GM12878 (cell line): ENCODE results near the gene KHDRBS1. TPM values are rescaled to one million over a fixed set of nuclear protein-coding genes. Genes with fewer than 3 reads are reported as not detected.

ENCODE experiments used
- BRCA1 ChIP-seq: IDR thresholded peaks from 2 replicates; pipeline ENCODE4 v1.6.1; 2011; ENCODE audit warnings: low read depth, low read length, improper control_type of control experiment
- CBX3 ChIP-seq: fragments of 200-600 bp; sonication (generic); IDR thresholded peaks from 2 replicates; pipeline ENCODE4 v1.6.1; 2016; ENCODE audit warnings: low read depth, borderline replicate concordance
- HDAC6 ChIP-seq: fragments of 200-600 bp; sonication (generic); IDR thresholded peaks from one replicate; pipeline ENCODE4 v1.8.0; 2017; ENCODE audit warnings: antibody characterized with exemption; ENCODE audit not compliant: unreplicated experiment
- MEF2B ChIP-seq: fragments of 450-650 bp; IDR thresholded peaks from 2 replicates; pipeline ENCODE4 v1.6.1; 2018; ENCODE audit warnings: mild to moderate bottlenecking, moderate library complexity; ENCODE audit not compliant: partially characterized antibody, poor library complexity, severe bottlenecking
- PAX5 ChIP-seq: IDR thresholded peaks from 2 replicates; pipeline ENCODE4 v1.6.1; 2011; ENCODE audit warnings: low read depth, low read length, borderline replicate concordance
- polyA plus RNA-seq, 11 experiments: library from polyadenylated mRNA; depleted of rRNA in 4 of 11; unstranded in 6 of 11; stranded (reverse) in 5 of 11; fragments of >200 nt; fragmentation: Nextera tagmentation in 4 of 11; fragmentation: Illumina TruSeq in 1 of 11; extraction: Ambion mirVana in 4 of 11; extraction: Trizol in 1 of 11; gene quantifications; 1 replicate in 1 of 11; 2 replicates in 10 of 11; pipeline versions ENCODE4 v1.2.1 to v1.2.3, GENCODE V29; 2011 to 2016; ENCODE audit warnings: inconsistent platforms in 2 of 11, missing spikeins in 2 of 11, low read depth in 1 of 11
- total RNA-seq, 4 experiments: library from RNA; depleted of rRNA in 3 of 4; stranded (reverse); fragments of >200 nt in 3 of 4; fragmentation: Illumina TruSeq in 1 of 4; extraction: Trizol in 1 of 4; gene quantifications; 2 replicates each; pipeline versions ENCODE4 v1.2.1 to v1.2.3, GENCODE V29; 2013 to 2021
- TF ChIP-seq, protein P1 (sequence below): fragments of 450-650 bp; IDR thresholded peaks from 2 replicates; pipeline ENCODE4 v1.6.1; 2017; ENCODE audit warnings: mild to moderate bottlenecking, moderate library complexity
- TF ChIP-seq, protein P2 (sequence below): fragments of 450-650 bp; IDR thresholded peaks from 2 replicates; pipeline ENCODE4 v1.6.1; 2017; ENCODE audit warnings: mild to moderate bottlenecking
- TF ChIP-seq, protein P3 (sequence below): IDR thresholded peaks from 2 replicates; pipeline ENCODE4 v1.6.1; 2012; ENCODE audit warnings: improper control_type of control experiment, low read depth, low read length; ENCODE audit not compliant: insufficient replicate concordance
- TF ChIP-seq, protein P4 (sequence below), 3 experiments: IDR thresholded peaks in 2 of 3; conservative IDR thresholded peaks in 1 of 3; 2 replicates each; pipeline ENCODE4 v1.5.1; 2011; ENCODE audit warnings: low read depth in 3 of 3, low read length in 3 of 3, mild to moderate bottlenecking in 3 of 3, control low read depth in 2 of 3, moderate library complexity in 2 of 3, inconsistent platforms in 1 of 3, mixed read lengths in 1 of 3; ENCODE audit not compliant: control insufficient read depth in 2 of 3, insufficient read depth in 1 of 3; ENCODE audit errors: extremely low read depth in 1 of 3

Gene KHDRBS1
- total and polyA plus RNA-seq, 10 of the 15 experiments (the other 5 are each of a cell fraction or from before 2014, with no cell fraction given) = 42.5 to 204 (median 96.0) TPM

DNA sequence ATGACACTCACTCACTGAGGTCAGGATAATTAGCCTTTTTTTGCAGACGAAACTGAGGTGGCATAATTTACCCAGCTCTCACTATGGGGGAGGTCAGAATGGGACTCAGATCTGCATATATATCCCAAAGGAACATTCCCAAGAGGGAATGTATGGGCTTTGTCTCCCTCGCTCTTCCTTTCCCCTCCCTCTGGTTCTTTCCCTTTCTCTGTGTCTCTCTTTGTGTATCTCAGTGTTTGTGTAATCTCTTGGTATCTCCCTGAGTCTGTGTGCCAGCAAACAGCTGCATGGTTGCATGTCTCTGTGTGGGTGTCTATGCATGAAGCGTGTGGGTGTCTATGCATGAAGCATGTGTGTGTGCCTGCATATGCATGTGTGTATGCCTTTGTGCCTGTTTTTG lies 63.8 kb downstream of the KHDRBS1 start (continued):
- TF ChIP-seq, protein P1, sequence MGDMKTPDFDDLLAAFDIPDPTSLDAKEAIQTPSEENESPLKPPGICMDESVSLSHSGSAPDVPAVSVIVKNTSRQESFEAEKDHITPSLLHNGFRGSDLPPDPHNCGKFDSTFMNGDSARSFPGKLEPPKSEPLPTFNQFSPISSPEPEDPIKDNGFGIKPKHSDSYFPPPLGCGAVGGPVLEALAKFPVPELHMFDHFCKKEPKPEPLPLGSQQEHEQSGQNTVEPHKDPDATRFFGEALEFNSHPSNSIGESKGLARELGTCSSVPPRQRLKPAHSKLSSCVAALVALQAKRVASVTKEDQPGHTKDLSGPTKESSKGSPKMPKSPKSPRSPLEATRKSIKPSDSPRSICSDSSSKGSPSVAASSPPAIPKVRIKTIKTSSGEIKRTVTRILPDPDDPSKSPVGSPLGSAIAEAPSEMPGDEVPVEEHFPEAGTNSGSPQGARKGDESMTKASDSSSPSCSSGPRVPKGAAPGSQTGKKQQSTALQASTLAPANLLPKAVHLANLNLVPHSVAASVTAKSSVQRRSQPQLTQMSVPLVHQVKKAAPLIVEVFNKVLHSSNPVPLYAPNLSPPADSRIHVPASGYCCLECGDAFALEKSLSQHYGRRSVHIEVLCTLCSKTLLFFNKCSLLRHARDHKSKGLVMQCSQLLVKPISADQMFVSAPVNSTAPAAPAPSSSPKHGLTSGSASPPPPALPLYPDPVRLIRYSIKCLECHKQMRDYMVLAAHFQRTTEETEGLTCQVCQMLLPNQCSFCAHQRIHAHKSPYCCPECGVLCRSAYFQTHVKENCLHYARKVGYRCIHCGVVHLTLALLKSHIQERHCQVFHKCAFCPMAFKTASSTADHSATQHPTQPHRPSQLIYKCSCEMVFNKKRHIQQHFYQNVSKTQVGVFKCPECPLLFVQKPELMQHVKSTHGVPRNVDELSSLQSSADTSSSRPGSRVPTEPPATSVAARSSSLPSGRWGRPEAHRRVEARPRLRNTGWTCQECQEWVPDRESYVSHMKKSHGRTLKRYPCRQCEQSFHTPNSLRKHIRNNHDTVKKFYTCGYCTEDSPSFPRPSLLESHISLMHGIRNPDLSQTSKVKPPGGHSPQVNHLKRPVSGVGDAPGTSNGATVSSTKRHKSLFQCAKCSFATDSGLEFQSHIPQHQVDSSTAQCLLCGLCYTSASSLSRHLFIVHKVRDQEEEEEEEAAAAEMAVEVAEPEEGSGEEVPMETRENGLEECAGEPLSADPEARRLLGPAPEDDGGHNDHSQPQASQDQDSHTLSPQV = no peak
- TF ChIP-seq, protein P2, sequence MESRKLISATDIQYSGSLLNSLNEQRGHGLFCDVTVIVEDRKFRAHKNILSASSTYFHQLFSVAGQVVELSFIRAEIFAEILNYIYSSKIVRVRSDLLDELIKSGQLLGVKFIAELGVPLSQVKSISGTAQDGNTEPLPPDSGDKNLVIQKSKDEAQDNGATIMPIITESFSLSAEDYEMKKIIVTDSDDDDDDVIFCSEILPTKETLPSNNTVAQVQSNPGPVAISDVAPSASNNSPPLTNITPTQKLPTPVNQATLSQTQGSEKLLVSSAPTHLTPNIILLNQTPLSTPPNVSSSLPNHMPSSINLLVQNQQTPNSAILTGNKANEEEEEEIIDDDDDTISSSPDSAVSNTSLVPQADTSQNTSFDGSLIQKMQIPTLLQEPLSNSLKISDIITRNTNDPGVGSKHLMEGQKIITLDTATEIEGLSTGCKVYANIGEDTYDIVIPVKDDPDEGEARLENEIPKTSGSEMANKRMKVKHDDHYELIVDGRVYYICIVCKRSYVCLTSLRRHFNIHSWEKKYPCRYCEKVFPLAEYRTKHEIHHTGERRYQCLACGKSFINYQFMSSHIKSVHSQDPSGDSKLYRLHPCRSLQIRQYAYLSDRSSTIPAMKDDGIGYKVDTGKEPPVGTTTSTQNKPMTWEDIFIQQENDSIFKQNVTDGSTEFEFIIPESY = no peak
- no peak for TF ChIP-seq HDAC6
- TF ChIP-seq CBX3 = no peak
- no peak for TF ChIP-seq BRCA1
- no peak for TF ChIP-seq MEF2B
- TF ChIP-seq, protein P3, sequence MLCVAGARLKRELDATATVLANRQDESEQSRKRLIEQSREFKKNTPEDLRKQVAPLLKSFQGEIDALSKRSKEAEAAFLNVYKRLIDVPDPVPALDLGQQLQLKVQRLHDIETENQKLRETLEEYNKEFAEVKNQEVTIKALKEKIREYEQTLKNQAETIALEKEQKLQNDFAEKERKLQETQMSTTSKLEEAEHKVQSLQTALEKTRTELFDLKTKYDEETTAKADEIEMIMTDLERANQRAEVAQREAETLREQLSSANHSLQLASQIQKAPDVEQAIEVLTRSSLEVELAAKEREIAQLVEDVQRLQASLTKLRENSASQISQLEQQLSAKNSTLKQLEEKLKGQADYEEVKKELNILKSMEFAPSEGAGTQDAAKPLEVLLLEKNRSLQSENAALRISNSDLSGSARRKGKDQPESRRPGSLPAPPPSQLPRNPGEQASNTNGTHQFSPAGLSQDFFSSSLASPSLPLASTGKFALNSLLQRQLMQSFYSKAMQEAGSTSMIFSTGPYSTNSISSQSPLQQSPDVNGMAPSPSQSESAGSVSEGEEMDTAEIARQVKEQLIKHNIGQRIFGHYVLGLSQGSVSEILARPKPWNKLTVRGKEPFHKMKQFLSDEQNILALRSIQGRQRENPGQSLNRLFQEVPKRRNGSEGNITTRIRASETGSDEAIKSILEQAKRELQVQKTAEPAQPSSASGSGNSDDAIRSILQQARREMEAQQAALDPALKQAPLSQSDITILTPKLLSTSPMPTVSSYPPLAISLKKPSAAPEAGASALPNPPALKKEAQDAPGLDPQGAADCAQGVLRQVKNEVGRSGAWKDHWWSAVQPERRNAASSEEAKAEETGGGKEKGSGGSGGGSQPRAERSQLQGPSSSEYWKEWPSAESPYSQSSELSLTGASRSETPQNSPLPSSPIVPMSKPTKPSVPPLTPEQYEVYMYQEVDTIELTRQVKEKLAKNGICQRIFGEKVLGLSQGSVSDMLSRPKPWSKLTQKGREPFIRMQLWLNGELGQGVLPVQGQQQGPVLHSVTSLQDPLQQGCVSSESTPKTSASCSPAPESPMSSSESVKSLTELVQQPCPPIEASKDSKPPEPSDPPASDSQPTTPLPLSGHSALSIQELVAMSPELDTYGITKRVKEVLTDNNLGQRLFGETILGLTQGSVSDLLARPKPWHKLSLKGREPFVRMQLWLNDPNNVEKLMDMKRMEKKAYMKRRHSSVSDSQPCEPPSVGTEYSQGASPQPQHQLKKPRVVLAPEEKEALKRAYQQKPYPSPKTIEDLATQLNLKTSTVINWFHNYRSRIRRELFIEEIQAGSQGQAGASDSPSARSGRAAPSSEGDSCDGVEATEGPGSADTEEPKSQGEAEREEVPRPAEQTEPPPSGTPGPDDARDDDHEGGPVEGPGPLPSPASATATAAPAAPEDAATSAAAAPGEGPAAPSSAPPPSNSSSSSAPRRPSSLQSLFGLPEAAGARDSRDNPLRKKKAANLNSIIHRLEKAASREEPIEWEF = no peak
- no peak for TF ChIP-seq PAX5
- TF ChIP-seq, protein P4, sequence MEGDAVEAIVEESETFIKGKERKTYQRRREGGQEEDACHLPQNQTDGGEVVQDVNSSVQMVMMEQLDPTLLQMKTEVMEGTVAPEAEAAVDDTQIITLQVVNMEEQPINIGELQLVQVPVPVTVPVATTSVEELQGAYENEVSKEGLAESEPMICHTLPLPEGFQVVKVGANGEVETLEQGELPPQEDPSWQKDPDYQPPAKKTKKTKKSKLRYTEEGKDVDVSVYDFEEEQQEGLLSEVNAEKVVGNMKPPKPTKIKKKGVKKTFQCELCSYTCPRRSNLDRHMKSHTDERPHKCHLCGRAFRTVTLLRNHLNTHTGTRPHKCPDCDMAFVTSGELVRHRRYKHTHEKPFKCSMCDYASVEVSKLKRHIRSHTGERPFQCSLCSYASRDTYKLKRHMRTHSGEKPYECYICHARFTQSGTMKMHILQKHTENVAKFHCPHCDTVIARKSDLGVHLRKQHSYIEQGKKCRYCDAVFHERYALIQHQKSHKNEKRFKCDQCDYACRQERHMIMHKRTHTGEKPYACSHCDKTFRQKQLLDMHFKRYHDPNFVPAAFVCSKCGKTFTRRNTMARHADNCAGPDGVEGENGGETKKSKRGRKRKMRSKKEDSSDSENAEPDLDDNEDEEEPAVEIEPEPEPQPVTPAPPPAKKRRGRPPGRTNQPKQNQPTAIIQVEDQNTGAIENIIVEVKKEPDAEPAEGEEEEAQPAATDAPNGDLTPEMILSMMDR (IDR thresholded peaks at IDR 0.05 in 2 of 3, conservative IDR thresholded peaks at IDR 0.05 in 1 of 3; ENCODE audit: control insufficient read depth in 2 of 3, extremely low read depth in 1 of 3, insufficient read depth in 1 of 3, low read depth in 3 of 3, low read length in 3 of 3) = no peak
